Adrenal gland (tissue), 5 donors: ENCODE data around the gene CDC27.
"Not testable (repeated sequence)": the region's sequence is repeated elsewhere in the genome, so short reads cannot be mapped to it uniquely, and the experiment has no call there.

Source experiments
- CTCF ChIP-seq, 6 experiments: fragments of 450-650 bp in 4 of 6; fragments of 200-600 bp in 2 of 6; sonication (generic) in 1 of 6; IDR thresholded peaks; 1 replicate in 5 of 6; 2 replicates in 1 of 6; pipeline versions ENCODE4 v1.5.1 to v1.8.0; 2016 to 2021; ENCODE audit warnings: antibody characterized with exemption in 6 of 6, mild to moderate bottlenecking in 2 of 6, moderate library complexity in 1 of 6
- POLR2A ChIP-seq, 2 donors: fragments of 450-650 bp; IDR thresholded peaks; one replicate each; pipeline ENCODE4 v1.6.1; 2017; ENCODE audit warnings: antibody characterized with exemption in 2 of 2, mild to moderate bottlenecking in 2 of 2, moderate library complexity in 1 of 2
- donor health status: DM: no; HTN: no; CAD: no.

- TF ChIP-seq CTCF, POLR2A (IDR thresholded peaks at IDR 0.05): not testable (repeated sequence)
These were observed 8.1 kb downstream of the CDC27 start for GRCh38 chr17:47180988-47181387.
